Choroid plexus epithelial cell (primary cell): ENCODE results near the gene H2AZ1.

Experiments
- DNase-seq: peaks from one replicate; pipeline ENCODE4 v3.0.0-alpha.2; 2010; ENCODE audit warnings: low read depth
- H3K4me3 ChIP-seq: 2 replicates; pipeline ENCODE4 v1.5.1; 2011; ENCODE audit warnings: low read depth, mild to moderate bottlenecking, control low read depth, low read length, moderate library complexity
- TF ChIP-seq, protein P1 (sequence below): conservative IDR thresholded peaks from 2 replicates; pipeline ENCODE4 v1.5.1; 2011; ENCODE audit warnings: low read depth, mild to moderate bottlenecking, control low read depth, inconsistent platforms, low read length, moderate library complexity

Gene H2AZ1

DNA sequence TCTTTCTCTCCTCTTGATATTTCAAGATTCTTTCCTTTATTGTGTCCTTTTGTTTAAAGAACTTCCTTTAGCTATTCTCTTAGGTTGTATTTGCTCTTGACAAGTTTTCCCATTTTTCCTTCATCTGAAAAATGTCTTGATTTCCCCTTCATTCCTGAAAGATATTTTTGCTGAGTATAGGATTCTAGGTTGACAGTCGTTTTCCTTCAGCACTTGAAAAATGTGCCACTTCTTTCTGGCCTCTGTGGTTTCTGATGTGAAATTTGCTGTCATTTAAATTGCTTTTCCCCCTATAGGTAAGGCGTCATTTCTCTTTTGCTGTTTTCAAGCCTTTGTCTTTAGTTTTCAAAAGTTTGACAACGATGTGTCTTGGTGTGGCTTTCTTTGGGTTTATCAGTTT is 32.5 kb downstream of the H2AZ1 start:
- DNase-seq: no peak
- no peak overlapping the region for H3K4me3 ChIP-seq
- TF ChIP-seq, protein P1, sequence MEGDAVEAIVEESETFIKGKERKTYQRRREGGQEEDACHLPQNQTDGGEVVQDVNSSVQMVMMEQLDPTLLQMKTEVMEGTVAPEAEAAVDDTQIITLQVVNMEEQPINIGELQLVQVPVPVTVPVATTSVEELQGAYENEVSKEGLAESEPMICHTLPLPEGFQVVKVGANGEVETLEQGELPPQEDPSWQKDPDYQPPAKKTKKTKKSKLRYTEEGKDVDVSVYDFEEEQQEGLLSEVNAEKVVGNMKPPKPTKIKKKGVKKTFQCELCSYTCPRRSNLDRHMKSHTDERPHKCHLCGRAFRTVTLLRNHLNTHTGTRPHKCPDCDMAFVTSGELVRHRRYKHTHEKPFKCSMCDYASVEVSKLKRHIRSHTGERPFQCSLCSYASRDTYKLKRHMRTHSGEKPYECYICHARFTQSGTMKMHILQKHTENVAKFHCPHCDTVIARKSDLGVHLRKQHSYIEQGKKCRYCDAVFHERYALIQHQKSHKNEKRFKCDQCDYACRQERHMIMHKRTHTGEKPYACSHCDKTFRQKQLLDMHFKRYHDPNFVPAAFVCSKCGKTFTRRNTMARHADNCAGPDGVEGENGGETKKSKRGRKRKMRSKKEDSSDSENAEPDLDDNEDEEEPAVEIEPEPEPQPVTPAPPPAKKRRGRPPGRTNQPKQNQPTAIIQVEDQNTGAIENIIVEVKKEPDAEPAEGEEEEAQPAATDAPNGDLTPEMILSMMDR: no peak

DNA sequence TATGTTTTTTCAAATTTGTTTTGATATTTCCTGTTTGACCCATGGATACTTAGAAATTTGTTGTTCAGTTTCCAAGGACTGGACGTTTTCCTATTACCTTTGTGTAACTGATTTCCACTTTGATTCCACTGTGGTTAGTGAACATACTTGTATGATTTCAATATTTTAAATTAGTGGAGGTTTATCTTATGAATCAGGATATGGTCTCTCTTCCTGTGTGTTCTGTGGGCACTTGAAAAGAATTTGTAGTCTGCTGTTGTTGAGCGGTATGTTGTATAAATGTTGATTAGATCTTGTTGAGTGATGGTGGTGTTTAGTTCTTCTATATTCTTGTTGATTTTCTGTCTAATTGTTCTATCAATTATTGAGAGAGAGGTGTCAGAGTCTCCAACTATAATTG is 34.6 kb downstream of the H2AZ1 start:
- H3K4me3 ChIP-seq: no peak overlapping the region
- DNase-seq: peak; percentile 23
- TF ChIP-seq, protein P1: no peak
